SK-N-SH (cell line): ENCODE measurements around the gene CEACAM20. TPM values are rescaled to one million over a fixed set of nuclear protein-coding genes. Genes with fewer than 3 reads are reported as not detected.
"Not testable (repeated sequence)": the region's sequence is repeated elsewhere in the genome, so short reads cannot be mapped to it uniquely, and the experiment has no call there.

ENCODE experiments used
- CTCF ChIA-PET: fragments of 300-600, 350-600 bp; formaldehyde crosslinking; extraction: SDS; loops from one replicate; lab custom pipeline; 2021; lab: Yijun Ruan, JAX
- POLR2A ChIA-PET: fragments of 350-600 bp; sonication (Branson Sonifier 250); formaldehyde crosslinking; extraction: SDS; loops from one replicate; lab custom pipeline; 2020; ENCODE audit warnings: antibody characterized with exemption, inconsistent platforms; lab: Yijun Ruan, JAX
- DNase-seq: peaks from one replicate; pipeline ENCODE4 v3.0.0; 2012
- H2AFZ ChIP-seq: fragments of 200-600 bp; sonication (generic); 2 replicates; pipeline ENCODE4 v1.8.1; 2016; ENCODE audit warnings: antibody characterized with exemption, mild to moderate bottlenecking, low read depth
- H3F3A ChIP-seq: fragments of 200-600 bp; sonication (generic); replicated peaks from 2 replicates; pipeline ENCODE3; 2016; ENCODE audit warnings: antibody characterized with exemption, mild to moderate bottlenecking; ENCODE audit not compliant: insufficient read depth
- H3K27ac ChIP-seq, 2 experiments: fragments of 200-500 bp in 1 of 2; fragments of 200-600 bp in 1 of 2; sonication (Bioruptor generic) in 1 of 2; sonication (generic), shearing (Covaris generic) in 1 of 2; 2 replicates each; pipeline versions ENCODE4 v1.5.1 to v1.6.1; 2014 to 2016; ENCODE audit warnings: low read depth in 2 of 2, inconsistent platforms in 1 of 2, low read length in 1 of 2, mild to moderate bottlenecking in 1 of 2, mixed read lengths in 1 of 2
- H3K27me3 ChIP-seq: fragments of 200-600 bp; sonication (generic), shearing (Covaris generic); 2 replicates; pipeline ENCODE4 v1.6.1; 2016; ENCODE audit warnings: mixed run types; ENCODE audit not compliant: insufficient read depth
- H3K36me3 ChIP-seq, 2 experiments: fragments of 200-500 bp in 1 of 2; fragments of 200-600 bp in 1 of 2; sonication (Bioruptor generic) in 1 of 2; sonication (generic) in 1 of 2; replicated peaks in 1 of 2; 2 replicates each; pipeline versions ENCODE3 to v1.5.1; 2014 to 2016; ENCODE audit warnings: low read length in 1 of 2, mild to moderate bottlenecking in 1 of 2; ENCODE audit not compliant: insufficient read depth in 2 of 2, control insufficient read depth in 1 of 2
- H3K4me1 ChIP-seq, 2 experiments: fragments of 200-500 bp in 1 of 2; fragments of 200-600 bp in 1 of 2; sonication (Bioruptor generic) in 1 of 2; sonication (generic), shearing (Covaris generic) in 1 of 2; 2 replicates each; pipeline versions ENCODE4 v1.5.1 to v1.6.1; 2014 to 2016; ENCODE audit warnings: low read depth in 1 of 2, low read length in 1 of 2, mixed run types in 1 of 2; ENCODE audit not compliant: insufficient read depth in 2 of 2, control insufficient read depth in 1 of 2
- H3K4me2 ChIP-seq: fragments of 200-600 bp; sonication (generic), shearing (Covaris generic); 2 replicates; pipeline ENCODE4 v1.6.1; 2017; ENCODE audit warnings: mixed run types
- H3K4me3 ChIP-seq, 2 experiments: fragments of 200-500 bp in 1 of 2; fragments of 200-600 bp in 1 of 2; sonication (Bioruptor generic) in 1 of 2; sonication (generic), shearing (Covaris generic) in 1 of 2; 2 replicates each; pipeline versions ENCODE4 v1.5.1 to v1.8.1; 2014 to 2016; ENCODE audit warnings: low read depth in 2 of 2, inconsistent platforms in 1 of 2, low read length in 1 of 2, mild to moderate bottlenecking in 1 of 2, mixed read lengths in 1 of 2, moderate library complexity in 1 of 2
- H3K79me2 ChIP-seq: fragments of 200-600 bp; sonication (generic); 2 replicates; pipeline ENCODE4 v1.8.1; 2017; ENCODE audit warnings: mild to moderate bottlenecking; ENCODE audit not compliant: insufficient read depth
- H3K9ac ChIP-seq: fragments of 200-600 bp; sonication (generic); 2 replicates; pipeline ENCODE4 v1.6.1; 2017; ENCODE audit warnings: mixed run types
- H3K9me2 ChIP-seq: fragments of 200-600 bp; sonication (generic); 2 replicates; pipeline ENCODE4 v1.6.1; 2017; ENCODE audit warnings: mixed run types
- H3K9me3 ChIP-seq: fragments of 200-600 bp; sonication (generic); 2 replicates; pipeline ENCODE4 v1.6.1; 2017; ENCODE audit warnings: mixed run types, mild to moderate bottlenecking, moderate library complexity
- H4K20me1 ChIP-seq: fragments of 200-600 bp; sonication (generic); 2 replicates; pipeline ENCODE4 v1.6.1; 2017; ENCODE audit warnings: mild to moderate bottlenecking, mixed run types; ENCODE audit not compliant: insufficient read depth
- EZH2phosphoT487 ChIP-seq: fragments of 200-600 bp; sonication (generic); IDR thresholded peaks from 2 replicates; pipeline ENCODE4 v1.6.1; 2017; ENCODE audit warnings: low read depth, mixed run types, mild to moderate bottlenecking, antibody characterized with exemption, moderate library complexity, borderline replicate concordance
- FOSL2 ChIP-seq: IDR thresholded peaks from 2 replicates; pipeline ENCODE4 v1.4.0; 2012; ENCODE audit warnings: low read depth, mild to moderate bottlenecking, moderate library complexity, borderline replicate concordance
- GABPA ChIP-seq: IDR thresholded peaks from 2 replicates; pipeline ENCODE4 v1.4.0; 2012; ENCODE audit warnings: low read depth, mild to moderate bottlenecking
- GATA2 ChIP-seq: sonication (generic); formaldehyde crosslinking; IDR thresholded peaks from 2 replicates; pipeline ENCODE4 v1.5.0; 2020; ENCODE audit warnings: mild to moderate bottlenecking, missing genetic modification reagents
- MXI1 ChIP-seq: IDR thresholded peaks from 2 replicates; pipeline ENCODE4 v1.6.1; 2012; ENCODE audit warnings: mild to moderate bottlenecking, low read depth, low read length, improper control_type of control experiment
- NRF1 ChIP-seq: IDR thresholded peaks from 2 replicates; pipeline ENCODE4 v1.6.1; 2012; ENCODE audit warnings: low read depth, mild to moderate bottlenecking, low read length
- RCOR1 ChIP-seq: fragments of 150-350 bp; IDR thresholded peaks from 2 replicates; pipeline ENCODE4 v1.6.1; 2017; ENCODE audit warnings: antibody characterized with exemption, low read length
- TAF1 ChIP-seq: IDR thresholded peaks from 2 replicates; pipeline ENCODE4 v1.6.1; 2012; ENCODE audit warnings: low read depth, mild to moderate bottlenecking, low read length, moderate library complexity, borderline replicate concordance
- TEAD4 ChIP-seq: IDR thresholded peaks from 2 replicates; pipeline ENCODE4 v1.4.0; 2012; ENCODE audit warnings: mild to moderate bottlenecking, borderline replicate concordance; ENCODE audit not compliant: insufficient read depth
- WGBS: methylation state at CpG from one replicate; pipeline ENCODE4 v1.1.6; 2017; ENCODE audit warnings: low lambda C conversion rate; 5-methylcytosine and 5-hydroxymethylcytosine counted together
- polyA plus RNA-seq, 3 experiments: library from polyadenylated mRNA; depleted of rRNA; stranded (reverse); fragments of >200 nt; gene quantifications; 2 replicates each; pipeline ENCODE4 v1.2.3, GENCODE V29; 2012
- TF ChIP-seq, protein P1 (sequence below): fragments of 150-350 bp; IDR thresholded peaks from 2 replicates; pipeline ENCODE4 v1.6.1; 2017; ENCODE audit warnings: antibody characterized with exemption, low read length, low read depth, borderline replicate concordance
- TF ChIP-seq, protein P2 (sequence below): fragments of 150-350 bp; IDR thresholded peaks from 2 replicates; pipeline ENCODE4 v1.6.1; 2016; ENCODE audit warnings: mild to moderate bottlenecking, low read depth, low read length
- TF ChIP-seq, protein P3 (sequence below): IDR thresholded peaks from 2 replicates; pipeline ENCODE4 v1.4.0; 2012; ENCODE audit warnings: low read depth, borderline replicate concordance

CEACAM20 gene
- polyA plus RNA-seq, 1 of the 3 experiments (the other 2 are of a cell fraction): not detected

DNA sequence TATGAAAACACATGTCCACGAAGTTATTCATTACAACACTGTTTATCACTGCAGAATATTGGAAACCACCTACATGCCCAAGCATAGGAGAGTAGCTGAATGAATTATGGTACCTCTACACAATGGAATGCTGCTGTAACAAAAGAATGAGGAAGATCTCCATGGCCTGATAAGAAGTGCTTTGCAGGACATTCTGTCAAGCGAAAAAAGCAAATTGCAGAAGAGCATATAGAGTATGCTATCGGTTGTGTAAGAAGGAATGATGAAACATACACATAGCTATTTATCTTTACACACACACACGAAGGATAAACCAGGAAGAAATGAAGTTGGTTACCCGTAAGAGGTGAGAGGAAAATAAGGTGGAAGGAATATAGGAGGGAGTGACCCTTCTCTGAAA, 37.5 kb upstream of the CEACAM20 start (continued):
- TF ChIP-seq EZH2phosphoT487 (no peak), GATA2 (CRISPR knock-in tag) (no peak), RCOR1 (no peak), TAF1 (no peak), FOSL2 (no peak)
- TF ChIP-seq, protein P1, sequence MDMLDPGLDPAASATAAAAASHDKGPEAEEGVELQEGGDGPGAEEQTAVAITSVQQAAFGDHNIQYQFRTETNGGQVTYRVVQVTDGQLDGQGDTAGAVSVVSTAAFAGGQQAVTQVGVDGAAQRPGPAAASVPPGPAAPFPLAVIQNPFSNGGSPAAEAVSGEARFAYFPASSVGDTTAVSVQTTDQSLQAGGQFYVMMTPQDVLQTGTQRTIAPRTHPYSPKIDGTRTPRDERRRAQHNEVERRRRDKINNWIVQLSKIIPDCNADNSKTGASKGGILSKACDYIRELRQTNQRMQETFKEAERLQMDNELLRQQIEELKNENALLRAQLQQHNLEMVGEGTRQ: no peak
- TF ChIP-seq, protein P2, sequence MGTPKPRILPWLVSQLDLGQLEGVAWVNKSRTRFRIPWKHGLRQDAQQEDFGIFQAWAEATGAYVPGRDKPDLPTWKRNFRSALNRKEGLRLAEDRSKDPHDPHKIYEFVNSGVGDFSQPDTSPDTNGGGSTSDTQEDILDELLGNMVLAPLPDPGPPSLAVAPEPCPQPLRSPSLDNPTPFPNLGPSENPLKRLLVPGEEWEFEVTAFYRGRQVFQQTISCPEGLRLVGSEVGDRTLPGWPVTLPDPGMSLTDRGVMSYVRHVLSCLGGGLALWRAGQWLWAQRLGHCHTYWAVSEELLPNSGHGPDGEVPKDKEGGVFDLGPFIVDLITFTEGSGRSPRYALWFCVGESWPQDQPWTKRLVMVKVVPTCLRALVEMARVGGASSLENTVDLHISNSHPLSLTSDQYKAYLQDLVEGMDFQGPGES: no peak
- TF ChIP-seq, all 33 proteins: peak for 0

DNA sequence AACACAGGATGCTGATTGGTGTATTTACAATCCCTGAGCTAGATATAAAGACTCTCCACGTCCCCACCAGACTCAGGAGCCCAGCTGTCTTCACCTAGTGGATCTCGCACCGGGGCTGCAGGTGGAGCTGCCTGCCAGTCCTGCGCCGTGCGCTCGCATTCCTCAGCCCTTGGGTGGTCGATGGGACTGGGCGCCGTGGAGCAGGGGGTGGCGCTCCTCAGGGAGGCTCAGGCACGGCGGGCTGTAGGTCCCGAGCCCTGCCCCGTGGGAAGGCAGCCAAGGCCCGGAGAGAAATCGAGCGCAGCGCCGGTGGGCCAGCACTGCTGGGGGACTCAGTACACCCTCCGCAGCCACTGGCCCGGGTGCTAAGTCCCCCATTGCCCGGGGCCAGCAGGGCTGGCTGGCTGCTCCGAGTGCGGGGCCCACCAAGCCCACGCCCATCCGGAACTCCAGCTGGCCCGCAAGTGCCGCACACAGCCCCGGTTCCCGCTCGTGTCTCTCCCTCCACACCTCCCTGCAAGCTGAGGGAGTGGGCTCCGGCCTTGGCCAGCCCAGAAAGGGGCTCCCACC, 33.7 kb upstream of the CEACAM20 start:
- H3K4me3 ChIP-seq, H3K79me2 ChIP-seq, H4K20me1 ChIP-seq, H3K9ac ChIP-seq, H2AFZ ChIP-seq, H3K9me3 ChIP-seq, H3K9me2 ChIP-seq, H3F3A ChIP-seq, H3K4me1 ChIP-seq, POLR2A ChIA-PET, H3K36me3 ChIP-seq, DNase-seq, H3K4me2 ChIP-seq, H3K27ac ChIP-seq: not testable (repeated sequence)
- peaks cover 53% of the 10 kb centered on the region; the same call in 1 of the 2 replicates for H3K27me3 ChIP-seq
- WGBS: 69% methylated on average over 15 of the region's 33 CpGs
- CTCF ChIA-PET: interaction anchor here (0.8 to 2.1 kb wide), 2 partner anchors 8 to 24 kb away, joined by 3 to 12 read pairs; no protein-coding TSS in a partner anchor

DNA sequence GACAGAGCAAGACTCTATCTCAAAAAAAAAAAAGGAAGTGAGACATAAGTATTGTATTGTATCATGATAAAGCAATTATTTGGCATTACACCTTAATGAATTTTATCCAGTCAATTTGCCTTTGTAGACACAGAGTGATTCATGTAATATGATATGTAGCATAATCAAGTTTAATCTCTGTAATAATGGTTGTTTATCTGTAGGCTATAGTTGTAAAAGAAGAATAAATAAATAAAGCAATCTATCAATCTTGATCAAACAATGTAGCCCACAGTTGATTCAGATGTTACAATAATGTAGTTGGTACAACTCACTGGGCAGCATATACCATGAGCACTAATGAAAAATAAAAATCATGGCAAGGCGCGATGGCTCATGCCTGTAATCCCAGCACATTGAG, 28.5 kb upstream of the CEACAM20 start:
- H3K27ac ChIP-seq: no peak overlapping the region
- TF ChIP-seq, protein P1: no peak
- TF ChIP-seq NRF1 (no peak), MXI1 (no peak), TAF1 (no peak), EZH2phosphoT487 (no peak), TEAD4 (no peak), GABPA (no peak)
- TF ChIP-seq, protein P3, sequence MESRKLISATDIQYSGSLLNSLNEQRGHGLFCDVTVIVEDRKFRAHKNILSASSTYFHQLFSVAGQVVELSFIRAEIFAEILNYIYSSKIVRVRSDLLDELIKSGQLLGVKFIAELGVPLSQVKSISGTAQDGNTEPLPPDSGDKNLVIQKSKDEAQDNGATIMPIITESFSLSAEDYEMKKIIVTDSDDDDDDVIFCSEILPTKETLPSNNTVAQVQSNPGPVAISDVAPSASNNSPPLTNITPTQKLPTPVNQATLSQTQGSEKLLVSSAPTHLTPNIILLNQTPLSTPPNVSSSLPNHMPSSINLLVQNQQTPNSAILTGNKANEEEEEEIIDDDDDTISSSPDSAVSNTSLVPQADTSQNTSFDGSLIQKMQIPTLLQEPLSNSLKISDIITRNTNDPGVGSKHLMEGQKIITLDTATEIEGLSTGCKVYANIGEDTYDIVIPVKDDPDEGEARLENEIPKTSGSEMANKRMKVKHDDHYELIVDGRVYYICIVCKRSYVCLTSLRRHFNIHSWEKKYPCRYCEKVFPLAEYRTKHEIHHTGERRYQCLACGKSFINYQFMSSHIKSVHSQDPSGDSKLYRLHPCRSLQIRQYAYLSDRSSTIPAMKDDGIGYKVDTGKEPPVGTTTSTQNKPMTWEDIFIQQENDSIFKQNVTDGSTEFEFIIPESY: no peak
- WGBS: 100% methylated on average over 2 of the region's 2 CpGs
- H3K27me3 ChIP-seq: peaks cover 34% of the 10 kb centered on the region; the same call in 1 of the 2 replicates
- H4K20me1 ChIP-seq: no peaks in the 10 kb centered on the region
- no peaks in the 10 kb centered on the region for H3F3A ChIP-seq
- no peaks in the 10 kb centered on the region for H3K36me3 ChIP-seq
- no peak overlapping the region for H3K4me2 ChIP-seq
- no peaks in the 10 kb centered on the region for H3K9me2 ChIP-seq
- H3K9ac ChIP-seq: no peak overlapping the region
- ChIA-PET POLR2A (no interaction called here), CTCF (interaction anchor here (3.1 kb wide), 1 partner anchor 13 kb away, joined by 11 read pairs; no protein-coding TSS in a partner anchor)
- no peak overlapping the region for H2AFZ ChIP-seq
- no peak overlapping the region for H3K4me3 ChIP-seq
- no peaks in the 10 kb centered on the region for H3K9me3 ChIP-seq
- no peaks in the 10 kb centered on the region for H3K79me2 ChIP-seq
- H3K4me1 ChIP-seq: no peaks in the 10 kb centered on the region
- DNase-seq: no peak
